Stimulated activated CD8-positive, alpha-beta memory T cell treated with anti-CD3 and anti-CD28 coated beads, Interleukin-4, amount 100 ng/mL, for 48 hours (primary cell): ENCODE results near the gene SPDYA.
"Not testable (repeated sequence)": the region's sequence is repeated elsewhere in the genome, so short reads cannot be mapped to it uniquely, and the experiment has no call there.

ENCODE experiments used
- DNase-seq: peaks from one replicate; pipeline ENCODE4 v3.0.0-alpha.2; 2020

The SPDYA gene

GRCh38 chr2:28810384-28811285, at the start of gene SPDYA:
SPDYA (plus strand) TSS chr2:28810834; CDS start chr2:28816015, 5,181 bp downstream.
- peak; percentile 86 for DNase-seq

GRCh38 chr2:28761420-28761819, 49.2 kb upstream of the SPDYA start:
- DNase-seq: no peak

GRCh38 chr2:28764909-28765711, 45.5 kb upstream of the SPDYA start:
- no peak for DNase-seq

GRCh38 chr2:28766070-28766469, 44.6 kb upstream of the SPDYA start:
- DNase-seq: no peak

- no peak for DNase-seq
Observed at GRCh38 chr2:28767337-28767736, 43.3 kb upstream of the SPDYA start.

- no peak for DNase-seq
Observed at GRCh38 chr2:28768422-28768821, 42.2 kb upstream of the SPDYA start.

- DNase-seq: no peak
Observed at GRCh38 chr2:28768952-28769351, 41.7 kb upstream of the SPDYA start.

- DNase-seq: no peak
Observed at GRCh38 chr2:28772351-28772750, 38.3 kb upstream of the SPDYA start.

GRCh38 chr2:28776471-28776870, 34.2 kb upstream of the SPDYA start:
- DNase-seq: no peak

GRCh38 chr2:28778392-28778791, 32.2 kb upstream of the SPDYA start:
- no peak for DNase-seq

GRCh38 chr2:28779001-28779400, 31.6 kb upstream of the SPDYA start:
- no peak for DNase-seq

- no peak for DNase-seq
Observed at GRCh38 chr2:28780496-28780895, 30.1 kb upstream of the SPDYA start.

GRCh38 chr2:28782423-28782822, 28.2 kb upstream of the SPDYA start:
- no peak for DNase-seq

GRCh38 chr2:28784570-28784969, 26.1 kb upstream of the SPDYA start:
- DNase-seq: not testable (repeated sequence)

- DNase-seq: no peak
Observed at GRCh38 chr2:28796620-28797019, 14.0 kb upstream of the SPDYA start.

GRCh38 chr2:28801726-28802125, 8.9 kb upstream of the SPDYA start:
- no peak for DNase-seq

GRCh38 chr2:28802975-28803429, 7.6 kb upstream of the SPDYA start:
- DNase-seq: no peak

- no peak for DNase-seq
Observed at GRCh38 chr2:28809927-28810326, 707 bp upstream of the SPDYA start.

- DNase-seq: no peak
Observed at GRCh38 chr2:28818053-28818452, 7.4 kb downstream of the SPDYA start.

GRCh38 chr2:28821295-28821958, 10.8 kb downstream of the SPDYA start:
- DNase-seq: peak; percentile 75

- DNase-seq: no peak
Observed at GRCh38 chr2:28822036-28822435, 11.4 kb downstream of the SPDYA start.

- DNase-seq: no peak
Observed at GRCh38 chr2:28824207-28824606, 13.6 kb downstream of the SPDYA start.

- no peak for DNase-seq
Observed at GRCh38 chr2:28824870-28825269, 14.2 kb downstream of the SPDYA start.
